K562 (cell line): Measurements from ENCODE around the gene SCT.

Experiments
- BRF1 ChIP-seq: IDR thresholded peaks from 3 replicates; pipeline ENCODE4 v1.6.1; 2011; ENCODE audit warnings: borderline replicate concordance, mild to moderate bottlenecking; ENCODE audit not compliant: insufficient read length; ENCODE audit errors: extremely low read depth
- FOXK2 ChIP-seq, 2 experiments: fragments of 450-650 bp; IDR thresholded peaks in 1 of 2; conservative IDR thresholded peaks in 1 of 2; 2 replicates each; pipeline ENCODE4 v1.6.1; 2016; ENCODE audit warnings: low read depth in 2 of 2, mild to moderate bottlenecking in 1 of 2
- MYNN ChIP-seq, 2 experiments: sonication (generic); formaldehyde crosslinking in 1 of 2; IDR thresholded peaks; 2 replicates each; pipeline versions ENCODE4 v1.5.0 to v1.6.1; 2016 to 2020; ENCODE audit warnings: antibody characterized with exemption in 1 of 2, missing genetic modification reagents in 1 of 2

GRCh38 chr11:657691-658126 is 30.7 kb upstream of the SCT start:
- no peak for TF ChIP-seq BRF1
- no peak for TF ChIP-seq FOXK2 (conservative IDR thresholded peaks at IDR 0.05 in 1 of 2, IDR thresholded peaks at IDR 0.05 in 1 of 2; ENCODE audit: low read depth in 2 of 2)
- TF ChIP-seq MYNN (IDR thresholded peaks at IDR 0.05): no peak
- no peak for TF ChIP-seq MYNN (CRISPR knock-in tag; IDR thresholded peaks at IDR 0.05)
